NOMO-1 treated with DMSO at 0.1 percent for 48 hours (cell line): ENCODE results near the gene MRPL45.
"Not testable (repeated sequence)": the region's sequence is repeated elsewhere in the genome, so short reads cannot be mapped to it uniquely, and the experiment has no call there.

Source experiments
- DNase-seq: peaks from one replicate; lab custom pipeline; 2025; ENCODE audit not compliant: unreplicated experiment; lab: John Stamatoyannopoulos, UW

Gene MRPL45

GRCh38 chr17:38296834-38297517, at the start of gene MRPL45:
TSS of gene MRPL45 (plus strand) at chr17:38297168. CDS start at chr17:38297184, 16 bp downstream.
- peak; percentile 94 for DNase-seq

GRCh38 chr17:38253191-38253590, 43.8 kb upstream of the MRPL45 start:
- not testable (repeated sequence) for DNase-seq

- DNase-seq: not testable (repeated sequence)
Observed at GRCh38 chr17:38254357-38254756, 42.6 kb upstream of the MRPL45 start.

GRCh38 chr17:38257013-38257621, 39.9 kb upstream of the MRPL45 start:
- peak; percentile 72 for DNase-seq

GRCh38 chr17:38265974-38266506, 30.9 kb upstream of the MRPL45 start:
- not testable (repeated sequence) for DNase-seq

- DNase-seq: not testable (repeated sequence)
Observed at GRCh38 chr17:38266571-38266970, 30.4 kb upstream of the MRPL45 start.

GRCh38 chr17:38268138-38268537, 28.8 kb upstream of the MRPL45 start:
- DNase-seq: not testable (repeated sequence)

GRCh38 chr17:38269045-38269444, 27.9 kb upstream of the MRPL45 start:
- DNase-seq: not testable (repeated sequence)

- not testable (repeated sequence) for DNase-seq
Observed at GRCh38 chr17:38269552-38269951, 27.4 kb upstream of the MRPL45 start.

GRCh38 chr17:38285994-38286393, 11.0 kb upstream of the MRPL45 start:
- not testable (repeated sequence) for DNase-seq

- DNase-seq: not testable (repeated sequence)
Observed at GRCh38 chr17:38286501-38287091, 10.4 kb upstream of the MRPL45 start.

- not testable (repeated sequence) for DNase-seq
Observed at GRCh38 chr17:38288217-38288827, 8.6 kb upstream of the MRPL45 start.

GRCh38 chr17:38289760-38290159, 7.2 kb upstream of the MRPL45 start:
- DNase-seq: not testable (repeated sequence)

- DNase-seq: peak; percentile 49
Observed at GRCh38 chr17:38295602-38296365, 1.2 kb upstream of the MRPL45 start.

- DNase-seq: no peak
Observed at GRCh38 chr17:38315497-38315896, 18.5 kb downstream of the MRPL45 start.

- DNase-seq: no peak
Observed at GRCh38 chr17:38317081-38317480, 20.1 kb downstream of the MRPL45 start.

GRCh38 chr17:38320482-38320881, 23.5 kb downstream of the MRPL45 start:
- no peak for DNase-seq

GRCh38 chr17:38322156-38322779, 25.3 kb downstream of the MRPL45 start:
- DNase-seq: no peak

- no peak for DNase-seq
Observed at GRCh38 chr17:38322897-38323296, 25.9 kb downstream of the MRPL45 start.

- no peak for DNase-seq
Observed at GRCh38 chr17:38324141-38324697, 27.3 kb downstream of the MRPL45 start.
